Activated CD4-positive, alpha-beta T cell treated with anti-CD3 and anti-CD28 coated beads, Interleukin-2, amount 10 ng/mL, durations not matched to agents 24 days and 14 days (primary cell): ENCODE results near the gene ZBTB25. TPM values are rescaled to one million over a fixed set of nuclear protein-coding genes. Genes with fewer than 3 reads are reported as not detected.

Source experiments
- DNase-seq: peaks from one replicate; pipeline ENCODE4 v3.0.0; 2022
- H3K27ac Mint-ChIP-seq: one replicate; pipeline ENCODE4 v1.8.0; 2022; ENCODE audit warnings: mild to moderate bottlenecking, mixed read lengths
- H3K27me3 Mint-ChIP-seq: one replicate; pipeline ENCODE4 v1.8.0; 2022; ENCODE audit warnings: mixed read lengths
- H3K36me3 Mint-ChIP-seq: one replicate; pipeline ENCODE4 v1.8.0; 2022; ENCODE audit warnings: low read depth, mild to moderate bottlenecking, mixed read lengths
- H3K4me1 Mint-ChIP-seq: one replicate; pipeline ENCODE4 v1.8.0; 2021; ENCODE audit warnings: mixed read lengths
- H3K4me3 Mint-ChIP-seq: one replicate; pipeline ENCODE4 v1.8.0; 2022; ENCODE audit warnings: mild to moderate bottlenecking, moderate library complexity, mixed read lengths
- H3K9me3 Mint-ChIP-seq: one replicate; pipeline ENCODE4 v1.8.0; 2021; ENCODE audit warnings: mixed read lengths
- intact Hi-C: fragments of 100-400 bp; cut with micrococcal nuclease; formaldehyde crosslinking; loops from one replicate; pipeline ENCODE4 v1.15.1; 2023
- total RNA-seq: library from RNA; stranded (reverse); gene quantifications from 2 replicates; pipeline ENCODE4 v1.2.3, GENCODE V29; 2022

ZBTB25 gene
- total RNA-seq, 1 donor from 2014 or later = 22.2 TPM

GRCh38 chr14:64506721-64507120 lies 3.1 kb upstream of the ZBTB25 start:
- Mint-ChIP-seq H3K27ac (peak overlapping the region; percentile 100), H3K9me3 (no peaks in the 10 kb centered on the region), H3K36me3 (peaks cover 32% of the 10 kb centered on the region), H3K4me1 (peaks cover 63% of the 10 kb centered on the region), H3K4me3 (peak overlapping the region; percentile 94), H3K27me3 (peaks cover 1% of the 10 kb centered on the region)
- DNase-seq = peak; percentile 64
- intact Hi-C loops = loop anchor here (5.0 kb wide), 2 partner anchors 481 to 654 kb away; partner anchors contain the start of genes FNTB and SYNE2

- Mint-ChIP-seq H3K36me3 (peaks cover 26% of the 10 kb centered on the region), H3K4me1 (peaks cover 57% of the 10 kb centered on the region), H3K9me3 (no peaks in the 10 kb centered on the region), H3K27me3 (peaks cover 1% of the 10 kb centered on the region), H3K4me3 (peak overlapping the region; percentile 94), H3K27ac (peak overlapping the region; percentile 100)
- DNase-seq = peak; percentile 94
- intact Hi-C loops = loop anchor here (5.0 kb wide), 3 partner anchors 38 to 653 kb away; partner anchors contain the start of genes AKAP5, FNTB and SYNE2
Observed at GRCh38 chr14:64504897-64505794, 1.5 kb upstream of the ZBTB25 start.

GRCh38 chr14:64504310-64504896 lies 765 bp upstream of the ZBTB25 start, which contains the start of gene ZBTB1:
TSS of gene ZBTB1 (plus strand) at chr14:64504770. CDS start at chr14:64521505, 16,735 bp downstream.
- intact Hi-C loops = loop anchor here (5.0 kb wide), 1 partner anchor 37 kb away; the partner anchor contains the start of gene AKAP5
- H3K4me3 Mint-ChIP-seq = peak within 1 kb of the TSS; percentile 94
- H3K4me1 Mint-ChIP-seq = peaks cover 61% of the 10 kb centered on the region
- H3K27ac Mint-ChIP-seq = peak within 1 kb of the TSS; percentile 100
- DNase-seq = peak; percentile 94
- H3K9me3 Mint-ChIP-seq = no peaks in the 10 kb centered on the region
- peaks cover 32% of the 10 kb centered on the region for H3K36me3 Mint-ChIP-seq
- peaks cover 1% of the 10 kb centered on the region for H3K27me3 Mint-ChIP-seq

- peak; percentile 76 for DNase-seq
Observed at GRCh38 chr14:64502887-64503433, 678 bp downstream of the ZBTB25 start.

GRCh38 chr14:64502456-64502855 lies 1.2 kb downstream of the ZBTB25 start:
- Mint-ChIP-seq H3K4me3 (peak overlapping the region; percentile 94), H3K36me3 (peaks cover 40% of the 10 kb centered on the region), H3K9me3 (no peaks in the 10 kb centered on the region), H3K27me3 (peaks cover 1% of the 10 kb centered on the region), H3K27ac (peak overlapping the region; percentile 96), H3K4me1 (peaks cover 50% of the 10 kb centered on the region)
- peak; percentile 77 for DNase-seq
- intact Hi-C loops = loop anchor here (5.0 kb wide), 1 partner anchor 35 kb away; the partner anchor contains the start of gene AKAP5

More at GRCh38 chr14:64502887-64503433, 678 bp downstream of the ZBTB25 start:
- H3K4me3 Mint-ChIP-seq = peak overlapping the region; percentile 94
- peak overlapping the region; percentile 96 for H3K27ac Mint-ChIP-seq
- peaks cover 52% of the 10 kb centered on the region for H3K4me1 Mint-ChIP-seq
- peaks cover 39% of the 10 kb centered on the region for H3K36me3 Mint-ChIP-seq
- no peaks in the 10 kb centered on the region for H3K9me3 Mint-ChIP-seq
- intact Hi-C loops = loop anchor here (1.0 to 5.0 kb wide), 5 partner anchors 8 to 165 kb away; partner anchors contain the start of genes AKAP5, HSPA2 and MTHFD1
- H3K27me3 Mint-ChIP-seq = peaks cover 1% of the 10 kb centered on the region

GRCh38 chr14:64501411-64502171 lies 2.0 kb downstream of the ZBTB25 start:
- intact Hi-C loops = loop anchor here (5.0 kb wide), 1 partner anchor 34 kb away; the partner anchor contains the start of gene AKAP5
- Mint-ChIP-seq H3K4me3 (peak overlapping the region; percentile 94), H3K27me3 (peaks cover 1% of the 10 kb centered on the region), H3K36me3 (peaks cover 43% of the 10 kb centered on the region), H3K4me1 (peaks cover 48% of the 10 kb centered on the region), H3K9me3 (no peaks in the 10 kb centered on the region), H3K27ac (peak overlapping the region; percentile 96)
- DNase-seq = peak; percentile 72

- peaks cover 1% of the 10 kb centered on the region for H3K27me3 Mint-ChIP-seq
- no peak for DNase-seq
- peak overlapping the region; percentile 49 for H3K27ac Mint-ChIP-seq
- peaks cover 38% of the 10 kb centered on the region for H3K36me3 Mint-ChIP-seq
- no peaks in the 10 kb centered on the region for H3K9me3 Mint-ChIP-seq
- peak overlapping the region; percentile 94 for H3K4me3 Mint-ChIP-seq
- intact Hi-C loops = loop anchor here (5.0 kb wide), 1 partner anchor 33 kb away; the partner anchor contains the start of gene AKAP5
- peaks cover 42% of the 10 kb centered on the region for H3K4me1 Mint-ChIP-seq
Observed at GRCh38 chr14:64500088-64500487, 3.5 kb downstream of the ZBTB25 start.

GRCh38 chr14:64496764-64497163 lies 6.9 kb downstream of the ZBTB25 start:
- Mint-ChIP-seq H3K4me1 (peaks cover 44% of the 10 kb centered on the region), H3K9me3 (no peaks in the 10 kb centered on the region), H3K27ac (no peak overlapping the region), H3K4me3 (no peak overlapping the region), H3K36me3 (peaks cover 44% of the 10 kb centered on the region), H3K27me3 (no peaks in the 10 kb centered on the region)
- DNase-seq = no peak
- intact Hi-C loops = no loop called here

- Mint-ChIP-seq H3K36me3 (peaks cover 55% of the 10 kb centered on the region), H3K27ac (no peak overlapping the region), H3K4me3 (no peak overlapping the region)
Observed at GRCh38 chr14:64495252-64495651, 8.4 kb downstream of the ZBTB25 start.

GRCh38 chr14:64493455-64493854 lies 10.2 kb downstream of the ZBTB25 start:
- H3K9me3 Mint-ChIP-seq = no peaks in the 10 kb centered on the region
- H3K27ac Mint-ChIP-seq = peak overlapping the region; percentile 31
- H3K36me3 Mint-ChIP-seq = peaks cover 50% of the 10 kb centered on the region
- no peaks in the 10 kb centered on the region for H3K27me3 Mint-ChIP-seq
- H3K4me3 Mint-ChIP-seq = no peak overlapping the region
- H3K4me1 Mint-ChIP-seq = peaks cover 30% of the 10 kb centered on the region
- no peak for DNase-seq
- intact Hi-C loops = no loop called here

More at GRCh38 chr14:64495252-64495651, 8.4 kb downstream of the ZBTB25 start:
- H3K27me3 Mint-ChIP-seq = no peaks in the 10 kb centered on the region
- intact Hi-C loops = no loop called here
- H3K9me3 Mint-ChIP-seq = no peaks in the 10 kb centered on the region
- no peak for DNase-seq
- peaks cover 39% of the 10 kb centered on the region for H3K4me1 Mint-ChIP-seq

GRCh38 chr14:64491637-64492036 lies 12.0 kb downstream of the ZBTB25 start:
- no peaks in the 10 kb centered on the region for H3K27me3 Mint-ChIP-seq
- no peak overlapping the region for H3K4me3 Mint-ChIP-seq
- no peaks in the 10 kb centered on the region for H3K9me3 Mint-ChIP-seq
- no peak overlapping the region for H3K27ac Mint-ChIP-seq
- H3K36me3 Mint-ChIP-seq = peaks cover 52% of the 10 kb centered on the region
- peaks cover 23% of the 10 kb centered on the region for H3K4me1 Mint-ChIP-seq
- intact Hi-C loops = no loop called here
- DNase-seq = no peak

GRCh38 chr14:64488590-64489099 lies 15.0 kb downstream of the ZBTB25 start:
- intact Hi-C loops = no loop called here
- Mint-ChIP-seq H3K27ac (no peak overlapping the region), H3K36me3 (peaks cover 48% of the 10 kb centered on the region)

More at GRCh38 chr14:64488590-64489099, 15.0 kb downstream of the ZBTB25 start:
- Mint-ChIP-seq H3K4me1 (peaks cover 15% of the 10 kb centered on the region), H3K9me3 (no peaks in the 10 kb centered on the region), H3K27me3 (no peaks in the 10 kb centered on the region), H3K4me3 (no peak overlapping the region)
- no peak for DNase-seq
